GM19328 (cell line): Measurements from ENCODE around the gene RPS25.
"Not testable (repeated sequence)": the region's sequence is repeated elsewhere in the genome, so short reads cannot be mapped to it uniquely, and the experiment has no call there.

Experiments used
- ATAC-seq: cut with Tn5 transposase; IDR thresholded peaks from one replicate; pipeline ENCODE4 v1.9.1; 2021; ENCODE audit warnings: mild to moderate bottlenecking, moderate library complexity; ENCODE audit not compliant: unreplicated experiment

Gene RPS25

DNA sequence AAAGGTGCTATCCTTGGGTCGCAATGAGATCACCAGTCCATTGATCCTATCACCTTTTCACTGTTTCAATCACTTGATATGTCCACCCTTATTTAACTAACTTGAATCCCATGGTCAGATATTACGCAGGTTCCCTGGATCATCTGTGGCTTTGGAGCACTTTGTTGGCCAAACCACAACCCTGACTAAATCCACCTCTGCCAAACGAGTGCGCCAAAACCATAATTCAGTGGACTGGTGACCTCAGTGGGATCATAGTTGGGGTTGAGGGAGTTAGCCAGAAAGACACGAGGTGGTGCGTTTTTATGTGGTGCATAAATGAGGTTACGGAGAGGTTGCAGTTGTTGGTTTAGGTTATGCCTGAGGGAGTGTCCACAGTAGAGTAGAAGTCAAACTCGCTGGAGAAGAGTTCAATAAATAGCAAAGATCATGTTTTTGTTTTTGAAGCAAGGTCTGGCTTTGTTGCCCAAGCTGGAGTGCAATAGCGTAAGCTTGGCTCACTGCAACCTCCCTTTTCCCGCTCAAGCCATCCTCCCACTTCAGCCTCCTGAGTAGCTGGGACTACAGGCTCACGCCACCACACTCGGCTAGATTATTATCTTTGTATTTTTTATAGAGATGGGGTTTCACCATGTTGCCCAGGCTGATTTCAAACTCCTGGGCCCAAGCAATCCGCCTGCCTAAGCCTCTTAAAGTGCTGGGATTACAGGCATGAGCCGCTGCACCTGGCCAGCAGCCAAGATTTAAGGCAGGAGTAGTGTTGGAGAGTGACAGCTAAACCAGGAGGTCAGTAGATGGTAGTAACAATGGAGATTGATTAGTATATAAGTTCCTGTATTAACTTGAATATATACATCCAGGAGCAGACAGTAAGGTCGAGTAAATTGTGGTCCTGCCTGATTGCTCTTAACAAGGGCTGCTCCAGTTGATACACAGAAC lies 42.1 kb downstream of the RPS25 start:
- ATAC-seq = no peak

DNA sequence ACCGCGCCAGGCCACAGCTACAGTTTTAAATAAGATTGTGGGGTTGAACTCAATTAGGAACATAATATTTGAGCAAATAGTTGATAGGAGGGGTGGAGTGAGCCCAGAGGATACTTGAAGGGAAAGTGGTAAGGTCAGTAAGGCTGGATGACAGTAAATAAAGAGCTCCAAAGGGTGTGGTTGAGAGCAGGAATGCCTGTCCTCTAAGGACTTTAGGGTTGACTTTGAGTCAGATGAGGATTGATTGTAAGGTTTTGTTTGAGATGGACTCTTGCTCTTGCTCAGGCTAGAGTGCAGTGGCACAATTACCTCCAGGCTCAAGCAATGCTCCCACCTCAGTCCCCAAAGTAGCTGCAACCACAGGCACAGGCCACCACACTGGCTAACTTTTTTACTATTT lies 44.2 kb downstream of the RPS25 start:
- no peak for ATAC-seq

DNA sequence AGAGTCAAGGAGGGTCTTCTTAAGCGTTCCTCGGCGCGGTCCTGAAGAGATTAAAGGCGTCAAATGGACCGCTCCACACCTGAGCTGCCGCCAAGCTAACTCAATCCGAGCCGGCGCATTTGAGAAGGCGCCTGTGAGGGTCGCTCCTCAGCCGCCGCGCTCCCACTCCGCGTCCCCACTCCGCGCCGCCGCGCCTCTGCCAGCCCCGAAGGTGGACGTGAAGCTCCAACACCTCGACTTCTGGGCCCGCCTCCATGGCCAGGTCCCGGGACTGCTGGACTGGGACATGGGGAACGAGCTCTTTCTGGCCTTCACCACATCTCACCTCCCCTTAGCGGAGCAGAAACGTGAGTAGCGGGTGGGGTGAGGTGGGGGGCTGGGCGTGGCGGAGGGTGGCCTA lies 46.5 kb downstream of the RPS25 start, which contains the start of gene FOXR1:
Gene FOXR1, plus strand, starts transcription at position 116 of the 400 bp plus-strand sequence. Its CDS starts 171 bp downstream, at position 287.
- ATAC-seq = no peak

DNA sequence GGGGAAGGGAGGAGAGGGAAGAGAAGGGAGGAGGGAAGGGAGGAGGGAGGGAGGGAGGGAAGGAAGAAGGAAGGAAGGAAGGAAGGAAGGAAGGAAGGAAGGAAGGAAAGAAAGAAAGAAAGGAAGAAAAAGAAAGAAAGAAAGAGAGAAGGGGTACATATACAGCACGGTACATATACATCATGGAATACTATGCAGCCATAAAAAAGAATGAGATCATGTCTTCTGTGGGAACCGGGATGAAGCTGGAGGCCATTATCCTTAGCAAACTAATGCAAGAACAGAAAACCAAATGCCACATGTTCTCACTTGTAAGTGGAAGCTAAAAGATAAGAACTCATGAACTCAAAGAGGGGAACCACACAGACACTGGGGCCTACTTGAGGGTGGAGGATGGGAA lies 48.6 kb downstream of the RPS25 start:
- ATAC-seq = not testable (repeated sequence)
